GM10266 (cell line): ENCODE results near the gene YIF1B.

ENCODE experiments used
- DNase-seq: peaks from one replicate; pipeline ENCODE4 v3.0.0; 2012; ENCODE audit errors: extremely low spot score
- TF ChIP-seq, protein P1 (sequence below): IDR thresholded peaks from 2 replicates; pipeline ENCODE4 v1.5.1; 2012; ENCODE audit warnings: mild to moderate bottlenecking, low read depth; ENCODE audit not compliant: control insufficient read depth, insufficient read depth; ENCODE audit errors: missing control alignments

YIF1B gene

DNA sequence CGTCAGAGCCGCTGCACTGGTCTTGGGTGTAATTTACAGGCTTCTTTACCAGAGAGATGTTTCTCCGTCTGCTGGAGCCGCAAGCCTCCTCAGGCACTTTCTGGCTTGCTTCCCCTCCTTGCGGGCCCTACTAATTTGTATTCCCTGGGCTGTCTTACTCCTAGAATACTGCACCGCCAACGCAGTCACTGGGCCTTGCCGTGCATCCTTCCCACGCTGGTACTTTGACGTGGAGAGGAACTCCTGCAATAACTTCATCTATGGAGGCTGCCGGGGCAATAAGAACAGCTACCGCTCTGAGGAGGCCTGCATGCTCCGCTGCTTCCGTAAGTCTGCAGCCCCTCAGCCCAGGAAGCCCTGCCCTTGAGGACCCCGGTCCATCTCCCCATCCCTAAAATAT is 25.8 kb downstream of the YIF1B start:
- DNase-seq, result no peak
- TF ChIP-seq, protein P1, sequence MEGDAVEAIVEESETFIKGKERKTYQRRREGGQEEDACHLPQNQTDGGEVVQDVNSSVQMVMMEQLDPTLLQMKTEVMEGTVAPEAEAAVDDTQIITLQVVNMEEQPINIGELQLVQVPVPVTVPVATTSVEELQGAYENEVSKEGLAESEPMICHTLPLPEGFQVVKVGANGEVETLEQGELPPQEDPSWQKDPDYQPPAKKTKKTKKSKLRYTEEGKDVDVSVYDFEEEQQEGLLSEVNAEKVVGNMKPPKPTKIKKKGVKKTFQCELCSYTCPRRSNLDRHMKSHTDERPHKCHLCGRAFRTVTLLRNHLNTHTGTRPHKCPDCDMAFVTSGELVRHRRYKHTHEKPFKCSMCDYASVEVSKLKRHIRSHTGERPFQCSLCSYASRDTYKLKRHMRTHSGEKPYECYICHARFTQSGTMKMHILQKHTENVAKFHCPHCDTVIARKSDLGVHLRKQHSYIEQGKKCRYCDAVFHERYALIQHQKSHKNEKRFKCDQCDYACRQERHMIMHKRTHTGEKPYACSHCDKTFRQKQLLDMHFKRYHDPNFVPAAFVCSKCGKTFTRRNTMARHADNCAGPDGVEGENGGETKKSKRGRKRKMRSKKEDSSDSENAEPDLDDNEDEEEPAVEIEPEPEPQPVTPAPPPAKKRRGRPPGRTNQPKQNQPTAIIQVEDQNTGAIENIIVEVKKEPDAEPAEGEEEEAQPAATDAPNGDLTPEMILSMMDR, result no peak

DNA sequence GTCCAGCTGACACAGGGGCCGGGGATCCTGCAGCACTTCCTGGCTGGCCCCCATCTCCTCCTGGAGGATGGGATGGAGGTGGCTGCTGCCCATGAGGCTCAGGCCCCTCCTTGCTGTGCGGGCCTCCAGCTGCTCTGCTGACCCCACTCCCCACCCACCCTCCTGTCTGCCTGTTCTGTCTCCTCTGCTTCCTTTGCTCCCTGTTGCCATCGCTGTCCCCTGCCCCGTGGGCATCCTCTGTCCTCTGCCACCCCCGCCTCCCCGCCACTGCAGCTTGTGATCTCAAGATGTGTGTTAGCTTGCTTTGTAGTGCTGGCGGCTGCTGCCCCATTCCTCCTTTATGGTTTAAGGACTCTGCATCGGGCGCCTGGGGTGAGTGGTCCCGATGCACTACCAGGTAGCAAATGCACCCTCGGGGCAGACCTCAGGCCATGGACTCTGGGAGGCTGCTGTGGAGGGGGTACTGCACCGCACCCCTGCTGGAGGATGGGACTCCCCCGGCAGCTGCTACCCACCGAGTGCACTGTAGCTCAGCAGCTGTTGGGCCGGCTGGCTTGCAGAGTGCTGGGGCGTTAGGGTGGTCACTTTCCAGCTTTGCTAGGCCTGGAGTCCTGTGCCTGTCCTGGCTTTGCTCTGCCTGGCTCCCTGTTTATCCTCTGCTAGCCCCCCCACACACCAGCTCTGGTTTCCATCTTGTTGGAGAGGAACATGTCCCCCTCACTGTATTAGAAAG is 27.5 kb downstream of the YIF1B start:
- DNase-seq, result no peak
- TF ChIP-seq, protein P1, result no peak

DNA sequence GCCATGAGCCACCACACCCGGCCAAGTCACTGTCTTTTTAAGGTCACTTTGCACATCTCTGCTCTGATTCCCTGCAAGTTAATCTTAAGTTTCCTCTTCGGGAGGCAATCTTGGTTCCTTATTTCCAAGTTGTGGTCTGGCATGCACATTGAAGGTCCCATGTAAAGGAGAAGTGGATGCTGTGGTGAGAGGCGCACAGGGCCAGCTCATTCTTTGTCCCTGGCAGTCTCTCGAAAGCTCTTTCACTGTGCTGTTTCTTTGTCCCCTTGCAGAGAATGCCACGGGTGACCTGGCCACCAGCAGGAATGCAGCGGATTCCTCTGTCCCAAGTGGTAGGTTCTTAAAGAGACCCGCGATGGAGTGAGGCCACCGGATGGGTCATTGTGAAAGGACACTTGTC is 28.1 kb downstream of the YIF1B start:
- TF ChIP-seq, protein P1, result no peak
- DNase-seq, result no peak

DNA sequence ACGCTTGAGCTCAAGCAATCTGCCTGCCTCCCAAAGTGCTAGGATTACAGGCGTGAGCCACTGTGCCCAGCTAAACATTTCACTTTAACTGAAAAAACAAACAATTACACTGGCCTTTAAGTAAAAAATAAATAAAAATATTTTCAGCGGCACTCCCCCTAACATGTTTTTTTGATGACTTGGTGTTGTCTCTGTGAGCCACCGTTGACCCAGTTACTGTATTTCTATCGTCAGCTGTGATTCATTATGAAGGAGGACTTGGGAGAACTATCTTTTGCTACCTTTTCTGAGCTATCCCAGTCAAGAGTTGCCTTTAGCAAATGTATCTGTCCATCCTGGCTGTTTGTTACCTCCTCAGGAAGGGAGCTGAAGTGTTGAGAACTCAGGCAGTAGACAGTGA is 30.2 kb downstream of the YIF1B start:
- DNase-seq, result no peak
- TF ChIP-seq, protein P1, result no peak

DNA sequence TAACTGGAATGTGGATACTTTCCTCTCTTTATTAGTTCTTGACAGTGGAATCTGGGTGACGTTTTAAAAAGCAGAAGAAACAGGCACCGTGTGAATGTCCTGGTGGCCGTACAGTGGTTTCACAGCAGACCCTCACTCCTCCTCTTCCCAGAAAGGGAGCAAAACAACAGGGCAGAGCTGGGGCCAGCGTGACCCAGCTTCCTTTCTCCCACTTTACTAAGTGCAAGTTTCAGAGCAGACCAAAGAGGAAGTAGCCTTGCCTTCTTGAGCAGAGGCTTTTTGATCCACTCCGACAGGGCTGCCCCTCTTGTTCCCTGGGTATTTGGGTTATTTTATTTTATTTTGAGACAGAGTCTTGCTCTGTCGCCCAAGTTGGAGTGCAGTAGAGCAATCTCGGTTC is 31.3 kb downstream of the YIF1B start:
- DNase-seq, result peak; percentile 60
- TF ChIP-seq, protein P1, result no peak

DNA sequence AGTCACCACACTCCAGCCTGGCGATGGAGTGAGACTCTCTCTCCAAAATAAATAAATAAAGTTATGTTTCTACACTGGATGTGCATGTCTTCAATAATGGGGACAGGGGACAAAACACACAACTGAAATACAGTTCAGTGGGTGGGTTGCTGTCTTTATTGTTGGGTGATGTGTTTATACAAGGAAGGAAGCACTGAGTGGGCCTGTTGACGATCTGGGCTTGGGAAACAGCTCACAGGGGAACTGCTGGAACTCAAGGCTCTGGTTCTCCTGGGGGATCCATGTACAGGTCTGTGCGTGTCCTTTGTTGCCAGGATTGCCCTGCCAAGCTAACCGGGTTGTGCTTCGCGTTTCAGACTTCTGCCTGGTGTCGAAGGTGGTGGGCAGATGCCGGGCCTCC is 32.5 kb downstream of the YIF1B start:
- TF ChIP-seq, protein P1, result no peak
- DNase-seq, result no peak

DNA sequence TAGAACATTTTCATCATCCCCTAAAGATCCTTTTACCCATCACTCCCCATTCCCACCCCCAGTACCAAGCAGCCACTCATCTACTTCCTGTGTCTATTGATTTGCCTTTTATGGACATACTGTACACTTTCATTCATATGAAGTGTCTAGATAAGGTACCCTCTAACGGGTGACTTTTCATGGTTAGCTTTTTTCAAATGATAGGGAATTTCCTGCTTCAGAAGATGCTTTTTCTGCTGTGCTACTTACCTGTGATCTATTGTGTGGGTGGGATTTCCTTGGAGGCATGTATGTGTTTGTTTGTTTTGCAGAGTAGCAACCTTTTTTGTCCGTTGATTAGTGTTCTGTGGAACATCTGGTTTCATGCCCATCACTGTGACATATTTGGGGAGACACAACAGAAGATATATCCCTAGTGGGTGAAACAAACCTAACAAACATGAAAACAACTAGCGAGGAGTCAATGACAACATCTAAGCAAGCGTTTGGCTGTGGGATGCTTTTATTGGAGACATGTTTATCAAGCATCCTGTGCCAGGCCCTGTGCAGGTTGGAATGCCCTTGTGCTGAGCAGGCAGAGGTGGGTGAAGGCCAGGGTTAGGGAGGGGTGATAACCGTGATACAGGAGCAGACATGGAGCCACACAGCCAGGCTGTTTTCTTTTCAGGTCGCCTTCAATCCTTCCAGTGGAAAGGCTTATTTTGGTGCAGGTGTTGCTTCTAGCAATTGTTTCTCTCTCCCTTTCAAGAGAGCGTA is 33.8 kb downstream of the YIF1B start:
- TF ChIP-seq, protein P1, result no peak

More for the DNA sequence above, 33.8 kb downstream of the YIF1B start:
- no peak for DNase-seq
